Activated T-helper 1 cell treated with anti-CD3 and anti-CD28 coated beads, Interleukin-12 subunit alpha, Interleukin-12 subunit beta, Interleukin-2, Interleukin-4 antibody, amounts not matched to agents 30 ng/mL and 10 ng/mL and 1 ng/mL, durations not matched to agents 14 hours and 24 hours and 36 hours (primary cell): ENCODE results near the gene MYH4. TPM values are rescaled to one million over a fixed set of nuclear protein-coding genes. Genes with fewer than 3 reads are reported as not detected.

Source experiments
- DNase-seq: peaks from one replicate; pipeline ENCODE4 v3.0.0; 2021; ENCODE audit warnings: low spot score
- H3K27ac Mint-ChIP-seq: one replicate; pipeline ENCODE4 v1.8.0; 2021; ENCODE audit warnings: mild to moderate bottlenecking, mixed read lengths
- H3K27me3 Mint-ChIP-seq: one replicate; pipeline ENCODE4 v1.8.0; 2022; ENCODE audit warnings: mild to moderate bottlenecking, moderate library complexity, mixed read lengths; ENCODE audit not compliant: insufficient read depth
- H3K36me3 Mint-ChIP-seq: one replicate; pipeline ENCODE4 v1.8.0; 2021; ENCODE audit warnings: low read depth, mixed read lengths
- H3K4me1 Mint-ChIP-seq: one replicate; pipeline ENCODE4 v1.8.0; 2021; ENCODE audit warnings: low read depth, mixed read lengths
- H3K4me3 Mint-ChIP-seq: one replicate; pipeline ENCODE4 v1.8.0; 2021; ENCODE audit warnings: mild to moderate bottlenecking, moderate library complexity, mixed read lengths
- H3K9me3 Mint-ChIP-seq: one replicate; pipeline ENCODE4 v1.8.0; 2021; ENCODE audit warnings: mixed read lengths
- intact Hi-C: fragments of 100-400 bp; cut with micrococcal nuclease; formaldehyde crosslinking; loops from one replicate; pipeline ENCODE4 v1.15.1; 2024
- total RNA-seq: library from RNA; stranded (reverse); gene quantifications from 2 replicates; pipeline ENCODE4 v1.2.3, GENCODE V29; 2022

Gene MYH4
- total RNA-seq, 1 donor from 2014 or later: not detected

GRCh38 chr17:10403589-10403988 lies 65.8 kb downstream of the MYH4 start:
- intact Hi-C loops: no loop called here
- Mint-ChIP-seq H3K36me3 (no peaks in the 10 kb centered on the region), H3K9me3 (no peaks in the 10 kb centered on the region), H3K4me1 (no peaks in the 10 kb centered on the region), H3K4me3 (no peak overlapping the region), H3K27me3 (no peaks in the 10 kb centered on the region), H3K27ac (no peak overlapping the region)
- no peak for DNase-seq

- intact Hi-C loops: no loop called here
Measured at GRCh38 chr17:10398352-10398751, 71.0 kb downstream of the MYH4 start.

GRCh38 chr17:10396524-10397163 lies 72.7 kb downstream of the MYH4 start:
- H3K36me3 Mint-ChIP-seq: no peaks in the 10 kb centered on the region
- no peak for DNase-seq
- no peak overlapping the region for H3K4me3 Mint-ChIP-seq
- no peak overlapping the region for H3K27ac Mint-ChIP-seq
- H3K4me1 Mint-ChIP-seq: no peaks in the 10 kb centered on the region
- no peaks in the 10 kb centered on the region for H3K9me3 Mint-ChIP-seq
- intact Hi-C loops: no loop called here
- no peaks in the 10 kb centered on the region for H3K27me3 Mint-ChIP-seq

More at GRCh38 chr17:10398352-10398751, 71.0 kb downstream of the MYH4 start:
- H3K4me3 Mint-ChIP-seq: no peak overlapping the region
- no peak for DNase-seq
- no peaks in the 10 kb centered on the region for H3K4me1 Mint-ChIP-seq
- H3K9me3 Mint-ChIP-seq: no peaks in the 10 kb centered on the region
- no peaks in the 10 kb centered on the region for H3K27me3 Mint-ChIP-seq
- no peak overlapping the region for H3K27ac Mint-ChIP-seq
- no peaks in the 10 kb centered on the region for H3K36me3 Mint-ChIP-seq

DNA sequence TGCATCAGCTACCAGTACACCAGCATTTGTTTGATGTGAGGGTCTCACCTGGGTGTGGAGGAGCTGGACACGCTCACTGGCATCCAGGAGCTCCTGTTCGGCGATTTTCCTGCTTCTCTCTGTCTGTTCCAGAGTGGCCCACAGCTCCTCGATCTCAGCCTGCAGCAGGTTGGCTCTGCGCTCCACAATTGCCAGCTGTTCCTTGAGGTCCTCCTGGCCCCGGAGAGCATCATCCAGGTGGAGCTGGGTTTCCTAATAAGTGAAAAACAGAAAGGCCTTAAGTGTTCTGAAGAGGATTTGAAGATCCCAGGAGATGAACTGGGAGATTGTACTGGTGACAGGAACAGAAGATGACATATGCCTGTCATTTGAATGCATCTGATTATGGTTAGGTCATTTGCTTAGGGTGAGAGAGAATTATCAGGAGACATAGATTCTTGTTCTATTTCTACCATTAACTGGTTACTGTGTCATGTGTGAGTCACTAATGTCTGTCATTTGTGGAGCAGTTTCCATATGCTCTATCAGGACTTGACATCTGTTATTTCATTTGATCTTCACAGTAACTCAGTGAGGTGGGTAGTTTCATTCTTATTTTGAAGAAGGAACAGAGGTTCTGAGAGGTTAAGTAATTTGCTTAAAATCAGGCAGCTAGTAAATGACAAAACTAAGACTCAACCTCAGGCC lies 75.0 kb downstream of the MYH4 start:
- Mint-ChIP-seq H3K4me1 (no peaks in the 10 kb centered on the region), H3K27ac (no peak overlapping the region), H3K9me3 (no peaks in the 10 kb centered on the region), H3K36me3 (no peaks in the 10 kb centered on the region), H3K27me3 (no peaks in the 10 kb centered on the region), H3K4me3 (no peak overlapping the region)
- intact Hi-C loops: no loop called here
- DNase-seq: no peak

Other genes with a start within 250 kb of the MYH4 start
- gene MYH13, start 96.6 kb downstream of the MYH4 start, total RNA-seq: not detected in 2 replicates
- gene MYH8, start 47.6 kb downstream of the MYH4 start, total RNA-seq: not detected in 2 replicates
- gene MYH1, start 49.0 kb upstream of the MYH4 start, total RNA-seq: not detected in 2 replicates
- gene MYH2, start 80.1 kb upstream of the MYH4 start, total RNA-seq: not detected in 2 replicates
- 6.5 and 7.3 TPM in 2 replicates for gene MYH3, start 187.8 kb upstream of the MYH4 start, total RNA-seq
- 42.0 and 43.7 TPM in 2 replicates for gene SCO1, start 228.0 kb upstream of the MYH4 start, total RNA-seq
- 10.3 and 12.6 TPM in 2 replicates for gene ADPRM, start 228.0 kb upstream of the MYH4 start, total RNA-seq